ENCODE measurements around the gene LMTK2.

Gene LMTK2

DNA sequence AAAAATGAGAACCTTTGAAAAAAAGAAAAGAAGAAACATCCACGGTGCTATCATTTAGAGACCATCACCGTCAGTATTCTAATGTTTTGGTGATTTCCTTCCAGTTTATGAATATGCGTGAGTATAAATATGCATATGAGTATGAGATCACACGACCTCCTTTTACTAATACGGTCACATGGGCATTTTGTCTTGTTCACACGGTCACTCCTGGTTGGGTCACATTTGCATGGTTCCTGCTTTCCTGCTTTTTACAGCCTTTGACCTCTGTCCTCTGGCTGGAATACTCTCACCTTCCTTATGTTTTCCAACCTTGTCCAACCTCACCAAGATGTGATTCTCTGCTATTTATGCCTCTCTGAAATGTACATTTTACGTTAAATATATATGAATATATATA, 25.3 kb upstream of the LMTK2 start:
- H3K9me3 ChIP-seq (ENCODE audit: low read length), result no peaks in the 10 kb centered on the region
- no peak overlapping the region for H3K4me3 ChIP-seq (ENCODE audit: low read depth in 1 of 2, low read length in 2 of 2)
- no peaks in the 10 kb centered on the region for H3K4me1 ChIP-seq (ENCODE audit: insufficient read depth, low read length)
- no peaks in the 10 kb centered on the region for H3K36me3 ChIP-seq (ENCODE audit: insufficient read depth, low read length)
- H3K9ac ChIP-seq (ENCODE audit: low read length), result no peak overlapping the region
- H3K27ac ChIP-seq (ENCODE audit: low read depth, low read length), result no peak overlapping the region
- H3K27me3 ChIP-seq (ENCODE audit: control insufficient read depth in 1 of 2, insufficient read depth in 2 of 2, low read length in 2 of 2), result no peaks in the 10 kb centered on the region

DNA sequence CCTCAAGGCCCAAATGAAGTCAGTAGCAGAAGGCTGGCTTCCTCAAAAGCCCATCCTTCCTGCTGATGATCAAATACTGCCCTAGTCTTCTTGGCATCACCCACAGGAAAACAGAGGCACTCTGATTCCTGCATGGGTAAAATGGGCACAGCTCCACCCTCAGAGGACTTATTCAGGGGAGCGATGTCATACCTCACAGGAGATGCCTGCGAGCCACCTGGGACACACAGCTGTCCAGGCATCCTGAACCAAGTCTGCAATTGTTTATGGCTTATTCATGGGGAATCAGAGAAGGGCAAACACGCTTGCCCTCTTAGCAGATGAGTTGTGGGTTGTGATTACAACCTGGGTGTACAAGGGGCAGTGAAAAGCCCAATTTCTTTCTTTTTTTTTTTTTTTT, 22.0 kb upstream of the LMTK2 start:
- no peak overlapping the region for H3K4me3 ChIP-seq (ENCODE audit: low read depth in 1 of 2, low read length in 2 of 2)
- H3K9me3 ChIP-seq (ENCODE audit: low read length), result no peaks in the 10 kb centered on the region
- H3K27ac ChIP-seq (ENCODE audit: low read depth, low read length), result no peak overlapping the region
- no peaks in the 10 kb centered on the region for H3K27me3 ChIP-seq (ENCODE audit: control insufficient read depth in 1 of 2, insufficient read depth in 2 of 2, low read length in 2 of 2)
- no peak overlapping the region for H3K9ac ChIP-seq (ENCODE audit: low read length)
- no peaks in the 10 kb centered on the region for H3K4me1 ChIP-seq (ENCODE audit: insufficient read depth, low read length)
- H3K36me3 ChIP-seq (ENCODE audit: insufficient read depth, low read length), result no peaks in the 10 kb centered on the region

DNA sequence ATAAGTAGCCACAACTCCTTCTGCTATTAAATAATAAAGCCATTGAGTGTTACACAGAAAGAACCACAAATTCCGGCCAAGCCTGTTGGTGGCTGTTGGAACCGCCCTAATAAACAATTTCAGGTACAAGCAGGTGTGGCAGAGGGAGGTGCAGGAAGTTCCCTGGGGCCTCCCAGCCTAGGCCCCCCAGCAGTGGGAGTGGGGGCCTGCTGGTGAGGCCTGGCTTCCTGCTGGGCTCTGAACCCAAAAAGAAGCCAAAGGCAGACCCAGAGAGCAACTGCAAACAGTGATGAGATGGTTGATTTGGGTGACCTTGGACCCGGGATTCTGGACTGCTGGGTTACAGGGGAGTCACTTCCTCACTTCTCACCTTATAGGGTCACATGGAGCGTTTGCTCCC, 21.0 kb upstream of the LMTK2 start:
- Histone ChIP-seq H3K4me3 (ENCODE audit: low read depth in 1 of 2, low read length in 2 of 2) (no peak overlapping the region), H3K36me3 (ENCODE audit: insufficient read depth, low read length) (no peaks in the 10 kb centered on the region), H3K4me1 (ENCODE audit: insufficient read depth, low read length) (no peaks in the 10 kb centered on the region), H3K9ac (ENCODE audit: low read length) (no peak overlapping the region), H3K9me3 (ENCODE audit: low read length) (no peaks in the 10 kb centered on the region), H3K27ac (ENCODE audit: low read depth, low read length) (no peak overlapping the region), H3K27me3 (ENCODE audit: control insufficient read depth in 1 of 2, insufficient read depth in 2 of 2, low read length in 2 of 2) (no peaks in the 10 kb centered on the region)

DNA sequence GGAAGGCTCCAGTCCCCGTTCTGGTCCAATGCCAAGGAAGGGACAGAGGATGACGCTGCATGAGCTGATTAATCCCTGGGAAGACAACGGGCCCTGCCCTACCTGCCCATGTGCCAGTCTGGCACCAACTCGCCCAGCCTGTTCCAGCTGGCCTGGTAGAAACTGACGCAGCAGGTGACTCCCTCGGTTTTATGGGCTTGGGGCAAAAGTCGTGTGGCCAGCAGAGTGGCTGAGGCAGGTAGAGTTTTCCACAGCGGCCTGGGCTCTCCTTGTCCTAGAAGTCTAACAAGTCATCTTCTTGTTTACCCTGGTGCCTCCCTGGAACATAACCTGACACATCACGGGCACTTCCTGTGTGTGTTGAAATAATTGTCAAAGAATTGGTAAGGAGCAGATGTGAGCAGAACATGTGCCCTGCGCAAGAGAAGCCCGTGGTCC, 20.4 kb upstream of the LMTK2 start:
- H3K4me1 ChIP-seq (ENCODE audit: insufficient read depth, low read length), result no peaks in the 10 kb centered on the region
- no peak overlapping the region for H3K9ac ChIP-seq (ENCODE audit: low read length)
- H3K36me3 ChIP-seq (ENCODE audit: insufficient read depth, low read length), result no peaks in the 10 kb centered on the region
- no peaks in the 10 kb centered on the region for H3K27me3 ChIP-seq (ENCODE audit: control insufficient read depth in 1 of 2, insufficient read depth in 2 of 2, low read length in 2 of 2)
- H3K9me3 ChIP-seq (ENCODE audit: low read length), result no peaks in the 10 kb centered on the region
- H3K27ac ChIP-seq (ENCODE audit: low read depth, low read length), result no peak overlapping the region
- no peak overlapping the region for H3K4me3 ChIP-seq (ENCODE audit: low read depth in 1 of 2, low read length in 2 of 2)

DNA sequence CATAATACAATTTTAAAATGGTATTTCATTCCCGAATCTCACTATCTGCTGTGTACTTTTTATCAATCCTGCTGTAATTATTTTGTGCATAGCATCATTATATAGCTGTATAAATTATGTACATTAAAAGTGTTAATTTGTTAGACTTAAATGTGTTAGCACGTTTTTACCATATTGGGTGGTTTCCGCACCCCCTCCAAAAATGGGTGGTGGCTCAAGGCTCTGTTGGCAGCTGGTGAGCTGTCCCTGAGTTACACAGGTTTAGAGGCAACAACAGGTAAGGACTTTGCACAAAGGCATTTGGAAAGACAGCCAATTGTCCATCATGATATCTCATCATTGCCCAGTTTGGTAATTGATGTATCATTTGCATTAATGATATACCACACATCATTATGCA, 18.6 kb upstream of the LMTK2 start:
- H3K9ac ChIP-seq (ENCODE audit: low read length), result no peak overlapping the region
- H3K27me3 ChIP-seq (ENCODE audit: control insufficient read depth in 1 of 2, insufficient read depth in 2 of 2, low read length in 2 of 2), result no peaks in the 10 kb centered on the region
- no peaks in the 10 kb centered on the region for H3K9me3 ChIP-seq (ENCODE audit: low read length)
- no peaks in the 10 kb centered on the region for H3K36me3 ChIP-seq (ENCODE audit: insufficient read depth, low read length)
- H3K27ac ChIP-seq (ENCODE audit: low read depth, low read length), result no peak overlapping the region
- H3K4me3 ChIP-seq (ENCODE audit: low read depth in 1 of 2, low read length in 2 of 2), result no peak overlapping the region
- no peaks in the 10 kb centered on the region for H3K4me1 ChIP-seq (ENCODE audit: insufficient read depth, low read length)

DNA sequence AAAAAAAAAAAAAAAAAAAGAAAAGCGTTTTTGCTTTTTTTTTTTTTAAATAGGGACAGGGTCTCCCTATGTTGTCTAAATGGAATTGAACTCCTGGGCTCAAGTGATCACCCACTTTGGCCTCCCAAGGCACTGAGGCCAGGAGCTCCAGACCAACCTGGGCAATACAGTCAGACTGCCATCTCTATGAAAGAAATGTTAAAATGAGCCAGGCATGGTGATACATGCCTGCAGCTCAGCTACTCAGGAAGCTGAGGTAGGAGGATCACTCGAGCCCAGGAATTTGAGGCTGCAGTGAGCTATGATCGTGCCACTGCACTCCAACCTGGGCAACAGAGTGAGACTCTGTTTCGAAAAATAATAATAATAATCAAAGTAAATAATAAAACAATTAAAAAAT, 16.5 kb upstream of the LMTK2 start:
- Histone ChIP-seq H3K4me1 (ENCODE audit: insufficient read depth, low read length) (no peaks in the 10 kb centered on the region), H3K36me3 (ENCODE audit: insufficient read depth, low read length) (no peaks in the 10 kb centered on the region), H3K4me3 (ENCODE audit: low read depth in 1 of 2, low read length in 2 of 2) (no peak overlapping the region), H3K9me3 (ENCODE audit: low read length) (no peaks in the 10 kb centered on the region), H3K27ac (ENCODE audit: low read depth, low read length) (no peak overlapping the region), H3K27me3 (ENCODE audit: control insufficient read depth in 1 of 2, insufficient read depth in 2 of 2, low read length in 2 of 2) (no peaks in the 10 kb centered on the region), H3K9ac (ENCODE audit: low read length) (no peak overlapping the region)

DNA sequence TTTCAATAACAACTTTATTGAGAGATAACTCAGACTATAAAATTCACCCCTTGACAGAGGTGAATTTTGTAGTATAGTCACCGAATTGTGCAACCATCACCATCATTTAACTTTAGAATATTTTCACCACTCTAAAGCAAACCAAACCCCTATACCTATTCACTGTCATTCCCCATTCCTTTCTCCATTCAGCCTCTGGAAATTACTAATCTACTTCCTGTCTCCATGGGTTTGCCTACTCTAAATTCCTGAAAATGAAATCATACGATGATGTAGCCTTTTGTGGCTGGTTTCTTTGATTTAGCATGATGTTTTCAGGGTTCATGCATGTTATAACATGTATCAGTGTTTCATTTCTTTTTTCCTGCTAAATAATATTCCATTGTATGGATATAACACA, 15.6 kb upstream of the LMTK2 start:
- no peak overlapping the region for H3K9ac ChIP-seq (ENCODE audit: low read length)
- no peaks in the 10 kb centered on the region for H3K36me3 ChIP-seq (ENCODE audit: insufficient read depth, low read length)
- no peak overlapping the region for H3K4me3 ChIP-seq (ENCODE audit: low read depth in 1 of 2, low read length in 2 of 2)
- H3K9me3 ChIP-seq (ENCODE audit: low read length), result no peaks in the 10 kb centered on the region
- no peaks in the 10 kb centered on the region for H3K27me3 ChIP-seq (ENCODE audit: control insufficient read depth in 1 of 2, insufficient read depth in 2 of 2, low read length in 2 of 2)
- H3K4me1 ChIP-seq (ENCODE audit: insufficient read depth, low read length), result no peaks in the 10 kb centered on the region
- H3K27ac ChIP-seq (ENCODE audit: low read depth, low read length), result no peak overlapping the region

DNA sequence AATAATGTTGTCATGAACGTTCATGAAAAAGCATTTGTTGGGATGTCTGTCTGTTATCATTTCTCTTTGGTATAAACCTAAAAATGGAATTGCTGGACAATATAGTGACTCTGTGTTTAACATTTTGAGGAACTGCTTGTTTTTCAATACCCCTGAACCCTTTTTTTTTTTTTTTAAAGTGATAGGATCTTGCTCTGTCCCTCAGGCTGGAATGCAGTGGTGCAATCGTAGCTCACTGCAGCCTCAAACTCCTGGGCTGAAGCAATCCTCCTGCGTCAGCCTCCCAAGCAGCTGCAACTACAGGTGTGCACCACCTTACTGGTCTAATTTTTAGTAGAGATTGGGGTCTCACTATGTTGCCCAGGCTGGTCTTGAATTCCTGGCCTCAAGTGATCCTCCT, 15.1 kb upstream of the LMTK2 start:
- H3K27me3 ChIP-seq (ENCODE audit: control insufficient read depth in 1 of 2, insufficient read depth in 2 of 2, low read length in 2 of 2), result no peaks in the 10 kb centered on the region
- H3K9me3 ChIP-seq (ENCODE audit: low read length), result no peaks in the 10 kb centered on the region
- H3K36me3 ChIP-seq (ENCODE audit: insufficient read depth, low read length), result no peaks in the 10 kb centered on the region
- no peak overlapping the region for H3K9ac ChIP-seq (ENCODE audit: low read length)
- H3K4me1 ChIP-seq (ENCODE audit: insufficient read depth, low read length), result no peaks in the 10 kb centered on the region
- H3K4me3 ChIP-seq (ENCODE audit: low read depth in 1 of 2, low read length in 2 of 2), result no peak overlapping the region
- H3K27ac ChIP-seq (ENCODE audit: low read depth, low read length), result no peak overlapping the region

DNA sequence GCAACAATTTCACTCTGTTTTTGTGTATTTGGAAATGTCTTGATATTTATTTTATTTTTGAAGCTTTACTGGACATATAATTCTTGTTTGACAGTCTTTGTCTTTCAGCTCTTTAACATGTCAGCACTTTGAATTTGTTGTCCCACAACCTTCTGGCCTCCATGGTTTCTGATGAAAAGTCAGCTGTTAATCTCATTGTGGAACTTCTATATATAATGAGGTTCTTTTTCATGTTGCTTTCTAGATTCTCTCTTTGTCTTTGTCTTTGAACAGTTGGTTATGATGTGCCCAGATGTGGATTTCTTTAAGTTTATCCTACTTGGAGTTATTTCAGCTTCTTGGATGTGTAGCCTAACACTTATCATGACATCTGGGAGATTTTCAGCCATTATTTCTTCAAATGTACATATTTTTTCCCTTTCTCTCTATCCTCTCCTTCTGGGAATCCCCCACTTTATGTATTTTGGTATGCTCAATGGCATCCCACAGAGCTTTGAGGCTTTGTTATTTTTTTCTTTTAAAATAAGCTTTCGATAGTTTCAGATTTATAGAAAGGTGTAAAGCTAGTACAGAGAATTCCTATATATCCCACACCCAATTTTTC, 9.5 kb upstream of the LMTK2 start:
- H3K9me3 ChIP-seq (ENCODE audit: low read length), result no peaks in the 10 kb centered on the region
- H3K4me1 ChIP-seq (ENCODE audit: insufficient read depth, low read length), result no peaks in the 10 kb centered on the region
- H3K27ac ChIP-seq (ENCODE audit: low read depth, low read length), result no peak overlapping the region
- no peak overlapping the region for H3K9ac ChIP-seq (ENCODE audit: low read length)
- H3K4me3 ChIP-seq (ENCODE audit: low read depth in 1 of 2, low read length in 2 of 2), result no peak overlapping the region
- no peaks in the 10 kb centered on the region for H3K36me3 ChIP-seq (ENCODE audit: insufficient read depth, low read length)
- no peaks in the 10 kb centered on the region for H3K27me3 ChIP-seq (ENCODE audit: control insufficient read depth in 1 of 2, insufficient read depth in 2 of 2, low read length in 2 of 2)

DNA sequence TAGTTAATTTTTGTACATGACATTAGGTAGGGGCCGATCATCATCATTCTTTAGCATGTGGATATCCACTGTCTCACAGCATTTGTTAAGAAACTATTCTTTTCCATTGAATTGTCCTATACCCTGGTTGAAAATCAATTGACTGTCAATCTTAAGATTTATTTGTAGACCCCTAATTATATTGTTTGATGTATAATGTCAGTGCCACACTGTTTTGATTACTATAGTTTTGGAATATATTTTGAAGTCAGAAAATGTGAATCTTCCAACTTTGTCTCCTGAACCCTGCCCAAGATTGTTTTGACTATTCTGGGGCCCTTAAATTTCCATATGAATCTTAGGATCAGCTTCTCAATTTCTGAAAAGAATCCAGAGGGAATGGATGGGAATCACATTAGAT, 6.6 kb upstream of the LMTK2 start:
- Histone ChIP-seq H3K36me3 (ENCODE audit: insufficient read depth, low read length) (no peaks in the 10 kb centered on the region), H3K9ac (ENCODE audit: low read length) (no peak overlapping the region), H3K4me1 (ENCODE audit: insufficient read depth, low read length) (no peaks in the 10 kb centered on the region), H3K27ac (ENCODE audit: low read depth, low read length) (no peak overlapping the region), H3K9me3 (ENCODE audit: low read length) (no peaks in the 10 kb centered on the region), H3K27me3 (ENCODE audit: control insufficient read depth in 1 of 2, insufficient read depth in 2 of 2, low read length in 2 of 2) (no peaks in the 10 kb centered on the region), H3K4me3 (ENCODE audit: low read depth in 1 of 2, low read length in 2 of 2) (no peak overlapping the region)

DNA sequence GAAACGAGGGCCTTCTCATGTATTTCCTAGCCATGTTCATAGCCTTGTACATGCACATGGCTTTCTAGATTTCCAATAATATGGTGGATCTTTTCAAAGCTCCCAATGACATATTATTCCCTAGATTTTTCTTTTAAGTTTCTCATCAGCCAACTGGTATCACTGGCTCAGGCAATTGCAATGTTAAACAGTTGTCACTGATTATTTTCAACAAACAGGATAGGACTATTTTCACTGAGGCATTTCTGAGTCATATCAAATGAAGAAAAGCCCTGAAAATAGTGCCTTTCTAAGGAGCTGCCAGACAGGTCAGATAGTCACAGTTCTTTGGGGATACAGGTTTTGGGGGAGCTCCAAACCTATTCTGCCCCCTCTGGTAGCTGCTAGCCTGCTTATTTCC, 4.5 kb upstream of the LMTK2 start:
- H3K4me3 ChIP-seq (ENCODE audit: low read depth in 1 of 2, low read length in 2 of 2), result no peak overlapping the region
- H3K27ac ChIP-seq (ENCODE audit: low read depth, low read length), result no peak overlapping the region
- no peaks in the 10 kb centered on the region for H3K36me3 ChIP-seq (ENCODE audit: insufficient read depth, low read length)
- H3K9me3 ChIP-seq (ENCODE audit: low read length), result no peaks in the 10 kb centered on the region
- no peaks in the 10 kb centered on the region for H3K4me1 ChIP-seq (ENCODE audit: insufficient read depth, low read length)
- H3K27me3 ChIP-seq (ENCODE audit: control insufficient read depth in 1 of 2, insufficient read depth in 2 of 2, low read length in 2 of 2), result no peaks in the 10 kb centered on the region
- no peak overlapping the region for H3K9ac ChIP-seq (ENCODE audit: low read length)

DNA sequence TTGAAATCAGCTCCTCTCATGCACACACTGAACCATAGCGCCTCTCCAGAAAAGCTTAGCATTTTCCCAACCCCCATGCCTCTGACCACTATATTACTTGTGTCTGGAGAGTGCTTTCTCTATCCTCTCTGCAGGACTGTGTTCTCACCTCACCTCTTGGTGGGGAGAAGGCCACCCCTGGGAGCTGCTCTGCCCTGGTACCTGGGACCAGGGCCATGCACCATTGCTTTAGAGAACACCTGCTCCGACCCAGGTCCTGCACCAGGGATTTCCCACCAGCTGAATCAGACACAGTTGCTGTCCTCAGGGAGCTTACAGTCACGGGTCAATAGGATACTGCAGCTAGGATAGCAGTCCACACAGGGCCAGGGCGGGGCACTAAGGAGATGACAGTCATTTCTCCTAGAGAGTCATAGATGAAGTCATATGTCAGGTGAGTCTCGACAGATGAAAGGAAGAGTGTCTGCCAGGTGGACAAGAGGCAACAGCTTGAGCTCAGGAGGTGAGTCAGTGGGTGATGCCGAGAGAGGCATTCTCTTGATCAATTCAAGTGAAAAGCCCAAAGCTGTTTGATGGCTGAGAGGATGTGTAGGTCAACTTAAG, 619 bp upstream of the LMTK2 start:
- H3K4me3 ChIP-seq (ENCODE audit: low read depth in 1 of 2, low read length in 2 of 2), result peak overlapping the region in 1 of 2 donors; percentile 73
- H3K4me1 ChIP-seq (ENCODE audit: insufficient read depth, low read length), result peaks cover 14% of the 10 kb centered on the region
- no peaks in the 10 kb centered on the region for H3K27me3 ChIP-seq (ENCODE audit: control insufficient read depth in 1 of 2, insufficient read depth in 2 of 2, low read length in 2 of 2)
- H3K9me3 ChIP-seq (ENCODE audit: low read length), result no peaks in the 10 kb centered on the region
- H3K36me3 ChIP-seq (ENCODE audit: insufficient read depth, low read length), result no peaks in the 10 kb centered on the region
- no peak overlapping the region for H3K27ac ChIP-seq (ENCODE audit: low read depth, low read length)
- H3K9ac ChIP-seq (ENCODE audit: low read length), result no peak overlapping the region
